Measurements from ENCODE around the gene DYRK3. TPM values are rescaled to one million over a fixed set of nuclear protein-coding genes. Genes with fewer than 3 reads are reported as not detected.

DYRK3 gene
- total RNA-seq, 1 donor from 2014 or later = 22.7 TPM

- Mint-ChIP-seq H3K9me3 (no peaks in the 10 kb centered on the region), H3K4me3 (peak within 1 kb of the TSS; percentile 98), H3K36me3 (no peaks in the 10 kb centered on the region), H3K27me3 (ENCODE audit: insufficient read depth, low read depth) (peaks cover 25% of the 10 kb centered on the region), H3K4me1 (peaks cover 44% of the 10 kb centered on the region), H3K27ac (peak within 1 kb of the TSS; percentile 91)
- Histone ChIP-seq H3K27me3 (peaks cover 65% of the 10 kb centered on the region), H3K79me2 (ENCODE audit: low read depth) (peaks cover 42% of the 10 kb centered on the region), H3K36me3 (no peaks in the 10 kb centered on the region), H3K27ac (no peak within 1 kb of the TSS), H3K4me2 (peak within 1 kb of the TSS; percentile 88), H3K9me3 (ENCODE audit: low read depth) (no peaks in the 10 kb centered on the region), H3K4me3 (peak within 1 kb of the TSS; percentile 96), H3K4me1 (peaks cover 39% of the 10 kb centered on the region), H3F3A (ENCODE audit: low read depth) (peaks cover 19% of the 10 kb centered on the region), H2AFZ (replicated peaks) (peak within 1 kb of the TSS; percentile 58), H3K9ac (peak within 1 kb of the TSS; percentile 43), H4K20me1 (ENCODE audit: low read depth) (peaks cover 41% of the 10 kb centered on the region)
- peak; percentile 92 for DNase-seq (ENCODE audit: low spot score)
- TF ChIP-seq EZH2phosphoT487 (IDR thresholded peaks at IDR 0.05) = no peak
- no peak for TF ChIP-seq EZH2 (IDR thresholded peaks at IDR 0.05)
- TF ChIP-seq CTCF (IDR thresholded peaks at IDR 0.05) = no peak
Measured at GRCh38 chr1:206684478-206685333, 49.4 kb downstream of the DYRK3 start, which contains the start of gene MAPKAPK2. Gene MAPKAPK2, plus strand, starts transcription at chr1:206684905. Its CDS starts 325 bp downstream, at chr1:206685230.

- DNase-seq (ENCODE audit: low spot score) = peak; percentile 68
- H3K4me3 ChIP-seq = peak overlapping the region; percentile 96
- no peaks in the 10 kb centered on the region for H3K36me3 Mint-ChIP-seq
- H3F3A ChIP-seq (ENCODE audit: low read depth) = peaks cover 19% of the 10 kb centered on the region
- peak overlapping the region; percentile 43 for H3K9ac ChIP-seq
- H3K4me3 Mint-ChIP-seq = peak overlapping the region; percentile 98
- peaks cover 48% of the 10 kb centered on the region for H4K20me1 ChIP-seq (ENCODE audit: low read depth)
- no peaks in the 10 kb centered on the region for H3K36me3 ChIP-seq
- peaks cover 49% of the 10 kb centered on the region for H3K79me2 ChIP-seq (ENCODE audit: low read depth)
- no peaks in the 10 kb centered on the region for H3K9me3 Mint-ChIP-seq
- peaks cover 46% of the 10 kb centered on the region for H3K4me1 ChIP-seq
- H3K4me1 Mint-ChIP-seq = peaks cover 44% of the 10 kb centered on the region
- peaks cover 58% of the 10 kb centered on the region for H3K27me3 ChIP-seq
- TF ChIP-seq EZH2 (IDR thresholded peaks at IDR 0.05) (no peak), CTCF (IDR thresholded peaks at IDR 0.05) (no peak), EZH2phosphoT487 (IDR thresholded peaks at IDR 0.05) (no peak)
- H3K4me2 ChIP-seq = peak overlapping the region; percentile 88
- H3K27ac ChIP-seq = no peak overlapping the region
- peaks cover 25% of the 10 kb centered on the region for H3K27me3 Mint-ChIP-seq (ENCODE audit: insufficient read depth, low read depth)
- H3K27ac Mint-ChIP-seq = peak overlapping the region; percentile 81
- H3K9me3 ChIP-seq (ENCODE audit: low read depth) = no peaks in the 10 kb centered on the region
- H2AFZ ChIP-seq (replicated peaks) = peak overlapping the region; percentile 58
Measured at GRCh38 chr1:206685334-206685768, 50.0 kb downstream of the DYRK3 start.

GRCh38 chr1:206685769-206686477 is 50.6 kb downstream of the DYRK3 start:
- no peak for TF ChIP-seq CTCF (IDR thresholded peaks at IDR 0.05)
- no peak for TF ChIP-seq EZH2phosphoT487 (IDR thresholded peaks at IDR 0.05)
- H3F3A ChIP-seq (ENCODE audit: low read depth) = peaks cover 19% of the 10 kb centered on the region
- H4K20me1 ChIP-seq (ENCODE audit: low read depth) = peaks cover 53% of the 10 kb centered on the region
- Mint-ChIP-seq H3K27ac (peak overlapping the region; percentile 91), H3K36me3 (no peaks in the 10 kb centered on the region), H3K9me3 (no peaks in the 10 kb centered on the region), H3K27me3 (ENCODE audit: insufficient read depth, low read depth) (peaks cover 25% of the 10 kb centered on the region), H3K4me3 (peak overlapping the region; percentile 98), H3K4me1 (peaks cover 49% of the 10 kb centered on the region)
- H3K79me2 ChIP-seq (ENCODE audit: low read depth) = peaks cover 54% of the 10 kb centered on the region
- peak overlapping the region; percentile 88 for H3K4me2 ChIP-seq
- H3K9me3 ChIP-seq (ENCODE audit: low read depth) = no peaks in the 10 kb centered on the region
- H2AFZ ChIP-seq (replicated peaks) = peak overlapping the region; percentile 58
- no peaks in the 10 kb centered on the region for H3K36me3 ChIP-seq
- peaks cover 51% of the 10 kb centered on the region for H3K4me1 ChIP-seq
- peak; percentile 82 for DNase-seq (ENCODE audit: low spot score)
- H3K4me3 ChIP-seq = peak overlapping the region; percentile 96
- no peak overlapping the region for H3K27ac ChIP-seq
- peaks cover 52% of the 10 kb centered on the region for H3K27me3 ChIP-seq
- peak overlapping the region; percentile 43 for H3K9ac ChIP-seq
